IPS DF 6.9 (cell line): Measurements from ENCODE around the gene NTN1.

Experiments
- DNase-seq: peaks from one replicate; pipeline ENCODE4 v3.0.0-alpha.2; 2013; ENCODE audit warnings: low read depth, low spot score
- H3K27ac ChIP-seq: one replicate; pipeline ENCODE4 v1.5.1; 2013; ENCODE audit warnings: low read length, control low read depth
- H3K27me3 ChIP-seq: 2 replicates; pipeline ENCODE4 v1.6.1; 2013; ENCODE audit warnings: mild to moderate bottlenecking, low read length; ENCODE audit not compliant: control insufficient read depth, insufficient read depth
- H3K36me3 ChIP-seq: 2 replicates; pipeline ENCODE4 v1.6.1; 2013; ENCODE audit warnings: low read length; ENCODE audit not compliant: control insufficient read depth, insufficient read depth
- H3K4me1 ChIP-seq: 2 replicates; pipeline ENCODE4 v1.6.1; 2013; ENCODE audit warnings: low read length; ENCODE audit not compliant: control insufficient read depth, insufficient read depth
- H3K4me3 ChIP-seq: 2 replicates; pipeline ENCODE4 v1.5.1; 2013; ENCODE audit warnings: mild to moderate bottlenecking, low read length
- H3K9me3 ChIP-seq: 2 replicates; pipeline ENCODE4 v1.6.1; 2013; ENCODE audit warnings: low read length, inconsistent platforms; ENCODE audit not compliant: control insufficient read depth, insufficient read depth
- WGBS: extraction: QIAGEN DNeasy Blood & Tissue Kit; methylation state at CpG from one replicate; pipeline ENCODE4 v1.1.7; 2013; ENCODE audit warnings: mixed read lengths, missing lambda C conversion rate; ENCODE audit not compliant: insufficient read length, insufficient coverage; 5-methylcytosine and 5-hydroxymethylcytosine counted together

The NTN1 gene

GRCh38 chr17:9206741-9207332, 185.5 kb downstream of the NTN1 start:
- no peak overlapping the region for H3K4me3 ChIP-seq
- H3K4me1 ChIP-seq = no peaks in the 10 kb centered on the region
- no peaks in the 10 kb centered on the region for H3K36me3 ChIP-seq
- no peak overlapping the region for H3K27ac ChIP-seq
- WGBS = no CpG with 5 or more reads among the region's 14 CpGs
- H3K9me3 ChIP-seq = no peaks in the 10 kb centered on the region
- no peaks in the 10 kb centered on the region for H3K27me3 ChIP-seq
- DNase-seq = no peak

- Histone ChIP-seq H3K4me1 (no peaks in the 10 kb centered on the region), H3K4me3 (no peak overlapping the region), H3K27ac (no peak overlapping the region), H3K36me3 (no peaks in the 10 kb centered on the region), H3K27me3 (no peaks in the 10 kb centered on the region), H3K9me3 (no peaks in the 10 kb centered on the region)
- WGBS = no CpG with 5 or more reads among the region's 10 CpGs
- no peak for DNase-seq
These were observed 187.2 kb downstream of the NTN1 start for GRCh38 chr17:9208381-9209105.

DNA sequence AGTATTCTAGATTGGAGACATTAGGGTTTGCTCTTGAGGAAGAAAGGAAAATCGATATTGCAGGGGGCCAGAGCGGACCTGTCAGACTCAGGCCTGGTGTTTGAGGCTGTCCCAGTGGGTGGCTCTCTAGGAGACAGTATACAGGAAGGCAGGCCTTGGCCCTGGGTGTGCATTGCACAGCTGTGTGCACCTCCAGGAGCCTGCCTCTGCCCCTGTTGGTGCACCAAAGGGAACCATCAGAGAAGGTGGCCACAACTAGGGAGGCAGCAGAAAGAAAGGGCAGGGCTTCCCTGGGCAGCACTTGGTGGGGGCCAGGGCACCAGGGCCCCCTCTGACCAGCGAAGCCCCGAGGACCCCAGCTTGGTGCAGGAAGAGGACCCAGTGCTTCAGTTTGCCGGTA, 188.0 kb downstream of the NTN1 start:
- Histone ChIP-seq H3K4me3 (no peak overlapping the region), H3K9me3 (no peaks in the 10 kb centered on the region), H3K4me1 (no peaks in the 10 kb centered on the region), H3K36me3 (no peaks in the 10 kb centered on the region), H3K27ac (no peak overlapping the region), H3K27me3 (no peaks in the 10 kb centered on the region)
- WGBS = no CpG with 5 or more reads among the region's 5 CpGs
- no peak for DNase-seq

GRCh38 chr17:9209781-9210370, 188.6 kb downstream of the NTN1 start:
- Histone ChIP-seq H3K4me3 (no peak overlapping the region), H3K27me3 (no peaks in the 10 kb centered on the region), H3K9me3 (no peaks in the 10 kb centered on the region), H3K27ac (no peak overlapping the region), H3K36me3 (no peaks in the 10 kb centered on the region), H3K4me1 (no peaks in the 10 kb centered on the region)
- no CpG with 5 or more reads among the region's 7 CpGs for WGBS
- DNase-seq = no peak

DNA sequence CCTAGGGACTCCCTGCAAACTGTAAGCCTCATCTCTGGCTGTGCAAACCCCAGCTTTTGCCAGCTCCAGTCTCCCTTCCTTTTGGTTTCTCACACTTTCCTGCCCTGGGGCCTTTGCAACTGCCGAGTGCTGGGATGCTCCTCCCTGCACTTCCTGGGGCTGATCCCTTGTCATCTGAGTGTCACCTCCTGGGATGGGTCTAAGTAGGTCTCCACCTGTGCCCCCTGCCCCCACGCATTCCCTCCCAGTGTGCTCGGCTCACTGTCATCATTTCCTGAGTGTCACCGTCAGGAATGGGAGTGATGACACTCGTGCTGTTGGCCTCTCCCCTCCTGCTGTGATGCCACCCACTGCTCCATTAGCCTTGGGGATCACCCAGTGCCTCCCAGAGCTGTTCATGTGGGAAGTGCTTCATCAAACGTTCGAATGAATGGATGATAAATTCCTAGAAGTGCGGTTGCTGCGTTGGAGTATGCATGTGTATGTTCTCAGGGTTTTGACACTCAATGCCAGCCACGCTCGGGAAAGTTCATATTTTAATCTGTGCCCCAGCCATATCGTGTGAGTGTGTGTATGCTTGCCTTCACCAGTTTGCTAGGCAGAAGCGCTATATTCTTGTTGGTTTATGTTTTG, 189.9 kb downstream of the NTN1 start:
- Histone ChIP-seq H3K4me3 (no peak overlapping the region), H3K36me3 (no peaks in the 10 kb centered on the region), H3K4me1 (no peaks in the 10 kb centered on the region), H3K27me3 (no peaks in the 10 kb centered on the region), H3K9me3 (no peaks in the 10 kb centered on the region), H3K27ac (no peak overlapping the region)
- no peak for DNase-seq
- WGBS = no CpG with 5 or more reads among the region's 13 CpGs

- H3K27me3 ChIP-seq = no peaks in the 10 kb centered on the region
- H3K9me3 ChIP-seq = no peaks in the 10 kb centered on the region
- H3K4me1 ChIP-seq = no peaks in the 10 kb centered on the region
- H3K36me3 ChIP-seq = no peaks in the 10 kb centered on the region
- DNase-seq = no peak
- no CpG with 5 or more reads among the region's 30 CpGs for whole genome bisulfite sequencing
- no peak overlapping the region for H3K27ac ChIP-seq
- no peak overlapping the region for H3K4me3 ChIP-seq
These were observed 191.3 kb downstream of the NTN1 start for GRCh38 chr17:9212376-9213302.

GRCh38 chr17:9213303-9213640, 192.0 kb downstream of the NTN1 start:
- H3K27me3 ChIP-seq = no peaks in the 10 kb centered on the region
- H3K36me3 ChIP-seq = no peaks in the 10 kb centered on the region
- no peaks in the 10 kb centered on the region for H3K9me3 ChIP-seq
- no CpG with 5 or more reads among the region's 3 CpGs for WGBS
- H3K27ac ChIP-seq = no peak overlapping the region
- no peak overlapping the region for H3K4me3 ChIP-seq
- no peaks in the 10 kb centered on the region for H3K4me1 ChIP-seq
- DNase-seq = no peak

- Histone ChIP-seq H3K4me3 (no peak overlapping the region), H3K9me3 (no peaks in the 10 kb centered on the region), H3K36me3 (no peaks in the 10 kb centered on the region), H3K4me1 (no peaks in the 10 kb centered on the region), H3K27me3 (no peaks in the 10 kb centered on the region), H3K27ac (no peak overlapping the region)
- no peak for DNase-seq
These were observed 194.2 kb downstream of the NTN1 start for GRCh38 chr17:9215465-9215864.

DNA sequence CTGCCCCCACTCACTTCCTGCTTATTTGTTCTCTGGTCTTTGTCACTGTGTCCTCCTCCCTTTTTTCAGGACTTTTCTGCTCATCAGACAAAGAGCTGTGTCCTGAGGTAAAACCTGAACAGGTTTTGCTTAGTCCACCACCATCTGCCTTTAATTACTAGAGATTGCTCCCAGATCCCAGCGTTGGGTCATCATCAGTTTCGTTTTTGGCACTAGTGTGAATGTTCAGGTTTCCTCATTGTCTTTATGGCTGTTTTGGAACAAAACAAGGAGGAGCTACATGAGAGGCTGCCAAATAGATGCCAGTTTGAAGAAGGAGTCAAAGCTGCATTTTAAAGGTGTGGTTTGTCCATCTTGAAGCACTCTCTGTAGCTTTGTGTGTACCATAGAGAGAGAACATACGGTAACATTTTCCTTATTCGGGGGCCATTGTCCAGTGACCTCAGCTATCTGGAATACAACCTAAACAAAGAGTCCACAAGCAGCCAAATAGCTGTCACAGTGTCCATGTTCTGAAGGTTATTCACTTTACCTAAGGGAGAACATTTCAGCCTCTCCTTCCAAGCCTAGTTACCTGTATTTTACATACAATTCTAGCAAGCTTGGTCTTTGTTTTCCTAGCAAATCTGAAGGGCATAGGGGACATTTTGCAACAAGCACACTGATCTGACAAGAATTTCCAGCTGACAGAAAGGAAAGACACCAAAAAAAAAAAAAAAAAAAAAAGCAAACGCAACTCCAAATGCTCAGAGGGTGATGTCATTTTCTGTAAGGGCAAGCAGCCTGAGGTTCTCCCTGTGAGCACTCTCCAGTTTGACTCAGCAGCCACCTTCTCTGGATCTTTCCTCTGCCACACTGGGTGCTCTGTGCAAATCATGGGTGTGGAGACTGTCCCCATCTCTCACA, 196.1 kb downstream of the NTN1 start:
- DNase-seq = no peak
- no CpG with 5 or more reads among the region's 5 CpGs for WGBS
- Histone ChIP-seq H3K36me3 (no peaks in the 10 kb centered on the region), H3K27ac (no peak overlapping the region), H3K9me3 (no peaks in the 10 kb centered on the region), H3K4me1 (no peaks in the 10 kb centered on the region), H3K4me3 (no peak overlapping the region), H3K27me3 (no peaks in the 10 kb centered on the region)
